Measurements from ENCODE around the gene C1orf35.

C1orf35 gene

GRCh38 chr1:228102791-228103620 lies at the start of gene C1orf35:
TSS of gene C1orf35 (minus strand) at chr1:228103325. CDS start at chr1:228103227, 98 bp downstream.
- Histone ChIP-seq H3K9me3 (ENCODE audit: low read length) (no peaks in the 10 kb centered on the region), H3K4me1 (ENCODE audit: insufficient read depth, low read length) (peaks cover 24% of the 10 kb centered on the region), H3K36me3 (ENCODE audit: insufficient read depth, low read length) (peaks cover 43% of the 10 kb centered on the region), H3K27ac (ENCODE audit: low read depth, low read length) (peak within 1 kb of the TSS; percentile 77), H3K9ac (ENCODE audit: low read length) (no peak within 1 kb of the TSS), H3K4me3 (ENCODE audit: low read depth in 1 of 2, low read length in 2 of 2) (peak within 1 kb of the TSS; percentile 53 to 80), H3K27me3 (ENCODE audit: control insufficient read depth in 1 of 2, insufficient read depth in 2 of 2, low read length in 2 of 2) (no peaks in the 10 kb centered on the region)

GRCh38 chr1:228152918-228153258 lies 49.8 kb upstream of the C1orf35 start:
- peaks cover 11% of the 10 kb centered on the region for H3K36me3 ChIP-seq (ENCODE audit: insufficient read depth, low read length)
- H3K27me3 ChIP-seq (ENCODE audit: control insufficient read depth in 1 of 2, insufficient read depth in 2 of 2, low read length in 2 of 2) = no peaks in the 10 kb centered on the region
- no peak overlapping the region for H3K27ac ChIP-seq (ENCODE audit: low read depth, low read length)
- H3K9ac ChIP-seq (ENCODE audit: low read length) = no peak overlapping the region
- peaks cover 47% of the 10 kb centered on the region for H3K4me1 ChIP-seq (ENCODE audit: insufficient read depth, low read length)
- no peaks in the 10 kb centered on the region for H3K9me3 ChIP-seq (ENCODE audit: low read length)
- H3K4me3 ChIP-seq (ENCODE audit: low read depth in 1 of 2, low read length in 2 of 2) = no peak overlapping the region

GRCh38 chr1:228152097-228152917 lies 49.2 kb upstream of the C1orf35 start:
- no peak overlapping the region for H3K4me3 ChIP-seq (ENCODE audit: low read depth in 1 of 2, low read length in 2 of 2)
- H3K36me3 ChIP-seq (ENCODE audit: insufficient read depth, low read length) = peaks cover 16% of the 10 kb centered on the region
- no peak overlapping the region for H3K9ac ChIP-seq (ENCODE audit: low read length)
- no peaks in the 10 kb centered on the region for H3K9me3 ChIP-seq (ENCODE audit: low read length)
- H3K27me3 ChIP-seq (ENCODE audit: control insufficient read depth in 1 of 2, insufficient read depth in 2 of 2, low read length in 2 of 2) = no peaks in the 10 kb centered on the region
- no peak overlapping the region for H3K27ac ChIP-seq (ENCODE audit: low read depth, low read length)
- H3K4me1 ChIP-seq (ENCODE audit: insufficient read depth, low read length) = peaks cover 47% of the 10 kb centered on the region

GRCh38 chr1:228151180-228151925 lies 48.2 kb upstream of the C1orf35 start:
- H3K9ac ChIP-seq (ENCODE audit: low read length) = peak overlapping the region; percentile 82
- no peaks in the 10 kb centered on the region for H3K9me3 ChIP-seq (ENCODE audit: low read length)
- H3K36me3 ChIP-seq (ENCODE audit: insufficient read depth, low read length) = peaks cover 16% of the 10 kb centered on the region
- peak overlapping the region; percentile 98 for H3K27ac ChIP-seq (ENCODE audit: low read depth, low read length)
- H3K27me3 ChIP-seq (ENCODE audit: control insufficient read depth in 1 of 2, insufficient read depth in 2 of 2, low read length in 2 of 2) = no peaks in the 10 kb centered on the region
- peak overlapping the region; percentile 34 to 74 for H3K4me3 ChIP-seq (ENCODE audit: low read depth in 1 of 2, low read length in 2 of 2)
- H3K4me1 ChIP-seq (ENCODE audit: insufficient read depth, low read length) = peaks cover 47% of the 10 kb centered on the region

GRCh38 chr1:228150461-228151179 lies 47.5 kb upstream of the C1orf35 start:
- Histone ChIP-seq H3K4me1 (ENCODE audit: insufficient read depth, low read length) (peaks cover 47% of the 10 kb centered on the region), H3K4me3 (ENCODE audit: low read depth in 1 of 2, low read length in 2 of 2) (peak overlapping the region; percentile 34 to 74), H3K27ac (ENCODE audit: low read depth, low read length) (peak overlapping the region; percentile 98), H3K9me3 (ENCODE audit: low read length) (no peaks in the 10 kb centered on the region), H3K36me3 (ENCODE audit: insufficient read depth, low read length) (peaks cover 22% of the 10 kb centered on the region), H3K9ac (ENCODE audit: low read length) (peak overlapping the region; percentile 82), H3K27me3 (ENCODE audit: control insufficient read depth in 1 of 2, insufficient read depth in 2 of 2, low read length in 2 of 2) (no peaks in the 10 kb centered on the region)

GRCh38 chr1:228150120-228150460 lies 47.0 kb upstream of the C1orf35 start:
- Histone ChIP-seq H3K9ac (ENCODE audit: low read length) (peak overlapping the region; percentile 82), H3K4me1 (ENCODE audit: insufficient read depth, low read length) (peaks cover 47% of the 10 kb centered on the region), H3K9me3 (ENCODE audit: low read length) (no peaks in the 10 kb centered on the region), H3K27me3 (ENCODE audit: control insufficient read depth in 1 of 2, insufficient read depth in 2 of 2, low read length in 2 of 2) (no peaks in the 10 kb centered on the region), H3K4me3 (ENCODE audit: low read depth in 1 of 2, low read length in 2 of 2) (peak overlapping the region; percentile 34 to 74), H3K27ac (ENCODE audit: low read depth, low read length) (peak overlapping the region; percentile 98), H3K36me3 (ENCODE audit: insufficient read depth, low read length) (peaks cover 22% of the 10 kb centered on the region)

- Histone ChIP-seq H3K27me3 (ENCODE audit: control insufficient read depth in 1 of 2, insufficient read depth in 2 of 2, low read length in 2 of 2) (no peaks in the 10 kb centered on the region), H3K4me3 (ENCODE audit: low read depth in 1 of 2, low read length in 2 of 2) (peak within 1 kb of the TSS; percentile 34 to 74), H3K36me3 (ENCODE audit: insufficient read depth, low read length) (peaks cover 19% of the 10 kb centered on the region), H3K9me3 (ENCODE audit: low read length) (no peaks in the 10 kb centered on the region), H3K4me1 (ENCODE audit: insufficient read depth, low read length) (peaks cover 49% of the 10 kb centered on the region), H3K9ac (ENCODE audit: low read length) (peak within 1 kb of the TSS; percentile 82), H3K27ac (ENCODE audit: low read depth, low read length) (peak within 1 kb of the TSS; percentile 98)
These were observed 46.4 kb upstream of the C1orf35 start, which contains the start of gene GJC2 for GRCh38 chr1:228149406-228150119. TSS of gene GJC2 (plus strand) at chr1:228149930. CDS start at chr1:228157759, 7,829 bp downstream.

- no peak overlapping the region for H3K9ac ChIP-seq (ENCODE audit: low read length)
- H3K36me3 ChIP-seq (ENCODE audit: insufficient read depth, low read length) = peaks cover 13% of the 10 kb centered on the region
- H3K27ac ChIP-seq (ENCODE audit: low read depth, low read length) = peak overlapping the region; percentile 98
- H3K4me3 ChIP-seq (ENCODE audit: low read depth in 1 of 2, low read length in 2 of 2) = peak overlapping the region in 1 of 2 donors; percentile 74
- no peaks in the 10 kb centered on the region for H3K27me3 ChIP-seq (ENCODE audit: control insufficient read depth in 1 of 2, insufficient read depth in 2 of 2, low read length in 2 of 2)
- peaks cover 53% of the 10 kb centered on the region for H3K4me1 ChIP-seq (ENCODE audit: insufficient read depth, low read length)
- H3K9me3 ChIP-seq (ENCODE audit: low read length) = no peaks in the 10 kb centered on the region
These were observed 45.8 kb upstream of the C1orf35 start for GRCh38 chr1:228148935-228149405.

GRCh38 chr1:228148196-228148861 lies 45.2 kb upstream of the C1orf35 start:
- Histone ChIP-seq H3K27me3 (ENCODE audit: control insufficient read depth in 1 of 2, insufficient read depth in 2 of 2, low read length in 2 of 2) (no peaks in the 10 kb centered on the region), H3K4me1 (ENCODE audit: insufficient read depth, low read length) (peaks cover 53% of the 10 kb centered on the region), H3K36me3 (ENCODE audit: insufficient read depth, low read length) (peaks cover 12% of the 10 kb centered on the region), H3K27ac (ENCODE audit: low read depth, low read length) (peak overlapping the region; percentile 98), H3K9me3 (ENCODE audit: low read length) (no peaks in the 10 kb centered on the region), H3K4me3 (ENCODE audit: low read depth in 1 of 2, low read length in 2 of 2) (no peak overlapping the region), H3K9ac (ENCODE audit: low read length) (no peak overlapping the region)

- H3K9ac ChIP-seq (ENCODE audit: low read length) = no peak overlapping the region
- H3K4me1 ChIP-seq (ENCODE audit: insufficient read depth, low read length) = peaks cover 55% of the 10 kb centered on the region
- no peaks in the 10 kb centered on the region for H3K27me3 ChIP-seq (ENCODE audit: control insufficient read depth in 1 of 2, insufficient read depth in 2 of 2, low read length in 2 of 2)
- peaks cover 12% of the 10 kb centered on the region for H3K36me3 ChIP-seq (ENCODE audit: insufficient read depth, low read length)
- no peak overlapping the region for H3K4me3 ChIP-seq (ENCODE audit: low read depth in 1 of 2, low read length in 2 of 2)
- no peak overlapping the region for H3K27ac ChIP-seq (ENCODE audit: low read depth, low read length)
- H3K9me3 ChIP-seq (ENCODE audit: low read length) = no peaks in the 10 kb centered on the region
These were observed 44.6 kb upstream of the C1orf35 start for GRCh38 chr1:228147768-228148167.
